ENCODE results near the gene TOX2. TPM values are rescaled to one million over a fixed set of nuclear protein-coding genes. Genes with fewer than 3 reads are reported as not detected.
"Not testable (repeated sequence)": the region's sequence is repeated elsewhere in the genome, so short reads cannot be mapped to it uniquely, and the experiment has no call there.

The TOX2 gene
- total and polyA plus RNA-seq, 4 donors = 1.2 to 15.4 (median 9.0) TPM

- H3K4me3 ChIP-seq (ENCODE audit: low read depth, low read length) = no peak overlapping the region
- H3K36me3 ChIP-seq (ENCODE audit: control insufficient read depth, insufficient read depth, low read length) = no peaks in the 10 kb centered on the region
- DNase-seq (ENCODE audit: low read depth in 4 of 6, low spot score in 6 of 6) = no peak
- H3K27me3 ChIP-seq (ENCODE audit: control insufficient read depth, insufficient read depth, low read length) = peaks cover 12% of the 10 kb centered on the region
- WGBS (ENCODE audit: insufficient coverage) = 95% methylated on average over 4 of the region's 5 CpGs
- no peak overlapping the region for H3K27ac ChIP-seq (ENCODE audit: low read depth, low read length)
- peaks cover 27% of the 10 kb centered on the region for H3K4me1 ChIP-seq (ENCODE audit: control insufficient read depth, insufficient read depth, low read length)
- no peaks in the 10 kb centered on the region for H3K9me3 ChIP-seq (ENCODE audit: control insufficient read depth, insufficient read depth, low read length)
Observed at GRCh38 chr20:44040202-44040915, 125.7 kb downstream of the TOX2 start.

GRCh38 chr20:44041001-44041400, 126.3 kb downstream of the TOX2 start:
- Histone ChIP-seq H3K27ac (ENCODE audit: low read depth, low read length) (no peak overlapping the region), H3K36me3 (ENCODE audit: control insufficient read depth, insufficient read depth, low read length) (no peaks in the 10 kb centered on the region), H3K27me3 (ENCODE audit: control insufficient read depth, insufficient read depth, low read length) (peaks cover 12% of the 10 kb centered on the region), H3K4me3 (ENCODE audit: low read depth, low read length) (no peak overlapping the region), H3K9me3 (ENCODE audit: control insufficient read depth, insufficient read depth, low read length) (no peaks in the 10 kb centered on the region), H3K4me1 (ENCODE audit: control insufficient read depth, insufficient read depth, low read length) (peaks cover 23% of the 10 kb centered on the region)
- DNase-seq (ENCODE audit: low read depth in 4 of 6, low spot score in 6 of 6) = no peak
- 85% methylated on average over 8 of the region's 8 CpGs for WGBS (ENCODE audit: insufficient coverage)

- H3K4me1 ChIP-seq (ENCODE audit: control insufficient read depth, insufficient read depth, low read length); H3K9me3 ChIP-seq (ENCODE audit: control insufficient read depth, insufficient read depth, low read length); H3K27me3 ChIP-seq (ENCODE audit: control insufficient read depth, insufficient read depth, low read length); H3K27ac ChIP-seq (ENCODE audit: low read depth, low read length); H3K4me3 ChIP-seq (ENCODE audit: low read depth, low read length); DNase-seq (ENCODE audit: low read depth in 4 of 6, low spot score in 6 of 6); H3K36me3 ChIP-seq (ENCODE audit: control insufficient read depth, insufficient read depth, low read length): not testable (repeated sequence)
- 93% methylated on average over 2 of the region's 5 CpGs for WGBS (ENCODE audit: insufficient coverage)
Observed at GRCh38 chr20:44044712-44045111, 130.1 kb downstream of the TOX2 start.

- Histone ChIP-seq H3K4me1 (ENCODE audit: control insufficient read depth, insufficient read depth, low read length) (no peaks in the 10 kb centered on the region), H3K9me3 (ENCODE audit: control insufficient read depth, insufficient read depth, low read length) (no peaks in the 10 kb centered on the region), H3K27ac (ENCODE audit: low read depth, low read length) (no peak overlapping the region), H3K4me3 (ENCODE audit: low read depth, low read length) (no peak overlapping the region), H3K27me3 (ENCODE audit: control insufficient read depth, insufficient read depth, low read length) (no peaks in the 10 kb centered on the region), H3K36me3 (ENCODE audit: control insufficient read depth, insufficient read depth, low read length) (no peaks in the 10 kb centered on the region)
- DNase-seq (ENCODE audit: low read depth in 4 of 6, low spot score in 6 of 6) = no peak
- 100% methylated on average over 1 of the region's 2 CpGs for WGBS (ENCODE audit: insufficient coverage)
Observed at GRCh38 chr20:44050327-44050726, 135.7 kb downstream of the TOX2 start.

- 93% methylated on average over 22 of the region's 25 CpGs for WGBS (ENCODE audit: insufficient coverage)
- H3K9me3 ChIP-seq (ENCODE audit: control insufficient read depth, insufficient read depth, low read length) = no peaks in the 10 kb centered on the region
- no peaks in the 10 kb centered on the region for H3K36me3 ChIP-seq (ENCODE audit: control insufficient read depth, insufficient read depth, low read length)
- no peak overlapping the region for H3K4me3 ChIP-seq (ENCODE audit: low read depth, low read length)
- H3K4me1 ChIP-seq (ENCODE audit: control insufficient read depth, insufficient read depth, low read length) = peaks cover 3% of the 10 kb centered on the region
- H3K27ac ChIP-seq (ENCODE audit: low read depth, low read length) = no peak overlapping the region
- H3K27me3 ChIP-seq (ENCODE audit: control insufficient read depth, insufficient read depth, low read length) = no peaks in the 10 kb centered on the region
- no peak for DNase-seq (ENCODE audit: low read depth in 4 of 6, low spot score in 6 of 6)
Observed at GRCh38 chr20:44050925-44051660, 136.4 kb downstream of the TOX2 start.

GRCh38 chr20:44051661-44052000, 137.0 kb downstream of the TOX2 start:
- Histone ChIP-seq H3K27ac (ENCODE audit: low read depth, low read length) (no peak overlapping the region), H3K27me3 (ENCODE audit: control insufficient read depth, insufficient read depth, low read length) (no peaks in the 10 kb centered on the region), H3K4me3 (ENCODE audit: low read depth, low read length) (no peak overlapping the region), H3K36me3 (ENCODE audit: control insufficient read depth, insufficient read depth, low read length) (no peaks in the 10 kb centered on the region), H3K4me1 (ENCODE audit: control insufficient read depth, insufficient read depth, low read length) (peaks cover 6% of the 10 kb centered on the region), H3K9me3 (ENCODE audit: control insufficient read depth, insufficient read depth, low read length) (no peaks in the 10 kb centered on the region)
- 91% methylated on average over 7 of the region's 9 CpGs for WGBS (ENCODE audit: insufficient coverage)
- DNase-seq (ENCODE audit: low read depth in 4 of 6, low spot score in 6 of 6) = no peak

GRCh38 chr20:44052166-44052565, 137.5 kb downstream of the TOX2 start:
- Histone ChIP-seq H3K27ac (ENCODE audit: low read depth, low read length) (no peak overlapping the region), H3K9me3 (ENCODE audit: control insufficient read depth, insufficient read depth, low read length) (no peaks in the 10 kb centered on the region), H3K36me3 (ENCODE audit: control insufficient read depth, insufficient read depth, low read length) (no peaks in the 10 kb centered on the region), H3K4me1 (ENCODE audit: control insufficient read depth, insufficient read depth, low read length) (peaks cover 6% of the 10 kb centered on the region), H3K4me3 (ENCODE audit: low read depth, low read length) (no peak overlapping the region), H3K27me3 (ENCODE audit: control insufficient read depth, insufficient read depth, low read length) (no peaks in the 10 kb centered on the region)
- no peak for DNase-seq (ENCODE audit: low read depth in 4 of 6, low spot score in 6 of 6)
- 96% methylated on average over 4 of the region's 10 CpGs for WGBS (ENCODE audit: insufficient coverage)

- Histone ChIP-seq H3K27me3 (ENCODE audit: control insufficient read depth, insufficient read depth, low read length) (no peaks in the 10 kb centered on the region), H3K27ac (ENCODE audit: low read depth, low read length) (no peak overlapping the region), H3K9me3 (ENCODE audit: control insufficient read depth, insufficient read depth, low read length) (no peaks in the 10 kb centered on the region), H3K4me1 (ENCODE audit: control insufficient read depth, insufficient read depth, low read length) (peaks cover 6% of the 10 kb centered on the region), H3K4me3 (ENCODE audit: low read depth, low read length) (no peak overlapping the region), H3K36me3 (ENCODE audit: control insufficient read depth, insufficient read depth, low read length) (no peaks in the 10 kb centered on the region)
- no peak for DNase-seq (ENCODE audit: low read depth in 4 of 6, low spot score in 6 of 6)
- 90% methylated on average over 3 of the region's 4 CpGs for WGBS (ENCODE audit: insufficient coverage)
Observed at GRCh38 chr20:44053046-44053445, 138.4 kb downstream of the TOX2 start.

- H3K27me3 ChIP-seq (ENCODE audit: control insufficient read depth, insufficient read depth, low read length) = no peaks in the 10 kb centered on the region
- no peaks in the 10 kb centered on the region for H3K9me3 ChIP-seq (ENCODE audit: control insufficient read depth, insufficient read depth, low read length)
- no peak overlapping the region for H3K4me3 ChIP-seq (ENCODE audit: low read depth, low read length)
- H3K36me3 ChIP-seq (ENCODE audit: control insufficient read depth, insufficient read depth, low read length) = no peaks in the 10 kb centered on the region
- whole genome bisulfite sequencing (ENCODE audit: insufficient coverage) = 90% methylated on average over 16 of the region's 16 CpGs
- H3K27ac ChIP-seq (ENCODE audit: low read depth, low read length) = no peak overlapping the region
- peaks cover 6% of the 10 kb centered on the region for H3K4me1 ChIP-seq (ENCODE audit: control insufficient read depth, insufficient read depth, low read length)
- no peak for DNase-seq (ENCODE audit: low read depth in 4 of 6, low spot score in 6 of 6)
Observed at GRCh38 chr20:44054118-44054517, 139.5 kb downstream of the TOX2 start.

GRCh38 chr20:44054849-44055248, 140.2 kb downstream of the TOX2 start:
- Histone ChIP-seq H3K4me1 (ENCODE audit: control insufficient read depth, insufficient read depth, low read length) (peaks cover 6% of the 10 kb centered on the region), H3K27me3 (ENCODE audit: control insufficient read depth, insufficient read depth, low read length) (no peaks in the 10 kb centered on the region), H3K9me3 (ENCODE audit: control insufficient read depth, insufficient read depth, low read length) (no peaks in the 10 kb centered on the region), H3K4me3 (ENCODE audit: low read depth, low read length) (no peak overlapping the region), H3K36me3 (ENCODE audit: control insufficient read depth, insufficient read depth, low read length) (no peaks in the 10 kb centered on the region), H3K27ac (ENCODE audit: low read depth, low read length) (no peak overlapping the region)
- DNase-seq (ENCODE audit: low read depth in 4 of 6, low spot score in 6 of 6) = no peak
- 100% methylated on average over 3 of the region's 3 CpGs for WGBS (ENCODE audit: insufficient coverage)
